ENCODE data around the gene HSPA6. TPM values are rescaled to one million over a fixed set of nuclear protein-coding genes. Genes with fewer than 3 reads are reported as not detected.
A peak's percentile ranks its signal among the peaks of the same experiment; 100 is the strongest.

The HSPA6 gene
- total and polyA plus RNA-seq, 10 of the 15 experiments (the other 5 are each of a cell fraction or from before 2014, with no cell fraction given): 0.05 to 8.8 (median 0.66) TPM

DNA sequence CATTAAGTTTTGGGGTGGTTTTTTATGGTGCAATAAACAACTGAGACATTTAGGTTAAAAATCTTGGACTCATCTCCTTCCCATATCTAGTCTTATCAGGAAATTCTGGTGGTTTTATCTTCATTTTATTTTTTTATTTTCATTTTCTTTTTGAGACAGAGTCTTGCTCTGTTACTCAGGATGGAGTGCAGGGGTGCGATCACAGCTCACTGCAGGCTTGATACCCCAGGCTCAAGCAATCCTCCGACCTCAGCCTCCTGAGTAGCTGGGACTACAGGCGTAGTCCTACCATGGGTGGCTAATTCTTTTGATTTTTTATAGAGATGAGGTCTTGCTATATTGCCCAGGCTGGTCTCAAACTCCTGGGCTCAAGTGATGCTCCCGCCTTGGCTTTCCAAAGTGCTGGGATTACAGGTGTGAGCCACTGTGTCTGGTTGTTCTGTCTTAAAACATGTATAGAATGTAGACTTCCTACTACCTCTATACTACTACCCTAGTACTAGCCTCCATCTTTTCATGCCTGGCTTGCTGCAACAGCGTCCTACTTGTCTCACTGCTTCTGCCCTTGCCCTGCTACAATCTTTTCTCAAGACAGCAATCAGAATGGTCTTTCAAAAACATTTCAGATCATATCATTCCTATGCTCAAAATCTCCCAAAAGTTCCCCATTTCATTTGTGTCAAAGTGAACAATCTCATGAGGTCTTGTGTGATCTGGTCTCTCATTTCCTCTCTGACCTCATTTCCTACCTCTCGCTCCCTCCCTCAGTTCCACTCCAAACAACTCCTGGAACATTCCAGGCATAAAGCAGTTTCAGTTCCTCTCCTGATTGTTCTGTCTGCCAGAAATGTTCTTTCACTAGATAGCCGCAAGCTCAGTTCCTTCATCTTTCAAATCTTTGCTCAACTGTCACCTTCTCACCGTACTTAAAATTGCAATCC, 25.0 kb upstream of the HSPA6 start (continued):
- TF ChIP-seq, protein P1, sequence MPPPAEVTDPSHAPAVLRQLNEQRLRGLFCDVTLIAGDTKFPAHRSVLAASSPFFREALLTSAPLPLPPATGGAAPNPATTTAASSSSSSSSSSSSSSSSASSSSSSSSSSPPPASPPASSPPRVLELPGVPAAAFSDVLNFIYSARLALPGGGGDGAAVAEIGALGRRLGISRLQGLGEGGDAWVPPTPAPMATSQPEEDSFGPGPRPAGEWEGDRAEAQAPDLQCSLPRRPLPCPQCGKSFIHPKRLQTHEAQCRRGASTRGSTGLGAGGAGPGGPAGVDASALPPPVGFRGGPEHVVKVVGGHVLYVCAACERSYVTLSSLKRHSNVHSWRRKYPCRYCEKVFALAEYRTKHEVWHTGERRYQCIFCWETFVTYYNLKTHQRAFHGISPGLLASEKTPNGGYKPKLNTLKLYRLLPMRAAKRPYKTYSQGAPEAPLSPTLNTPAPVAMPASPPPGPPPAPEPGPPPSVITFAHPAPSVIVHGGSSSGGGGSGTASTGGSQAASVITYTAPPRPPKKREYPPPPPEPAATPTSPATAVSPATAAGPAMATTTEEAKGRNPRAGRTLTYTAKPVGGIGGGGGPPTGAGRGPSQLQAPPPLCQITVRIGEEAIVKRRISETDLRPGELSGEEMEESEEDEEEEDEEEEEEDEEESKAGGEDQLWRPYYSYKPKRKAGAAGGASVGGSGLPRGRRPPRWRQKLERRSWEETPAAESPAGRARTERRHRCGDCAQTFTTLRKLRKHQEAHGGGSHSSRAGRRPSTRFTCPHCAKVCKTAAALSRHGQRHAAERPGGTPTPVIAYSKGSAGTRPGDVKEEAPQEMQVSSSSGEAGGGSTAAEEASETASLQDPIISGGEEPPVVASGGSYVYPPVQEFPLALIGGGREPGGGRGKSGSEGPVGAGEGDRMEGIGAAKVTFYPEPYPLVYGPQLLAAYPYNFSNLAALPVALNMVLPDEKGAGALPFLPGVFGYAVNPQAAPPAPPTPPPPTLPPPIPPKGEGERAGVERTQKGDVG (CRISPR knock-in tag; IDR thresholded peaks at IDR 0.05): no peak
- no peak for TF ChIP-seq ZBED1 (IDR thresholded peaks at IDR 0.05; ENCODE audit: borderline replicate concordance)
- no peak for TF ChIP-seq ZNF207 (IDR thresholded peaks at IDR 0.05; ENCODE audit: borderline replicate concordance)
- TF ChIP-seq IKZF1 (conservative IDR thresholded peaks at IDR 0.05): peak; percentile 80
- TF ChIP-seq LARP7 (IDR thresholded peaks at IDR 0.05): no peak
- TF ChIP-seq ATF2 (IDR thresholded peaks at IDR 0.05; ENCODE audit: low read length): no peak
- TF ChIP-seq CREM (IDR thresholded peaks at IDR 0.05; ENCODE audit: low read depth): peak; percentile 42; the same call in 1 of the 2 replicates
- TF ChIP-seq NFIC (IDR thresholded peaks at IDR 0.05; ENCODE audit: low read depth, low read length): peak; percentile 85; the same call in 1 of the 2 replicates
- peak; percentile 68 for TF ChIP-seq RUNX3 (IDR thresholded peaks at IDR 0.05; ENCODE audit: low read length)
- TF ChIP-seq PAX5 (IDR thresholded peaks at IDR 0.05; ENCODE audit: borderline replicate concordance, low read depth, low read length): no peak
- TF ChIP-seq, protein P2, sequence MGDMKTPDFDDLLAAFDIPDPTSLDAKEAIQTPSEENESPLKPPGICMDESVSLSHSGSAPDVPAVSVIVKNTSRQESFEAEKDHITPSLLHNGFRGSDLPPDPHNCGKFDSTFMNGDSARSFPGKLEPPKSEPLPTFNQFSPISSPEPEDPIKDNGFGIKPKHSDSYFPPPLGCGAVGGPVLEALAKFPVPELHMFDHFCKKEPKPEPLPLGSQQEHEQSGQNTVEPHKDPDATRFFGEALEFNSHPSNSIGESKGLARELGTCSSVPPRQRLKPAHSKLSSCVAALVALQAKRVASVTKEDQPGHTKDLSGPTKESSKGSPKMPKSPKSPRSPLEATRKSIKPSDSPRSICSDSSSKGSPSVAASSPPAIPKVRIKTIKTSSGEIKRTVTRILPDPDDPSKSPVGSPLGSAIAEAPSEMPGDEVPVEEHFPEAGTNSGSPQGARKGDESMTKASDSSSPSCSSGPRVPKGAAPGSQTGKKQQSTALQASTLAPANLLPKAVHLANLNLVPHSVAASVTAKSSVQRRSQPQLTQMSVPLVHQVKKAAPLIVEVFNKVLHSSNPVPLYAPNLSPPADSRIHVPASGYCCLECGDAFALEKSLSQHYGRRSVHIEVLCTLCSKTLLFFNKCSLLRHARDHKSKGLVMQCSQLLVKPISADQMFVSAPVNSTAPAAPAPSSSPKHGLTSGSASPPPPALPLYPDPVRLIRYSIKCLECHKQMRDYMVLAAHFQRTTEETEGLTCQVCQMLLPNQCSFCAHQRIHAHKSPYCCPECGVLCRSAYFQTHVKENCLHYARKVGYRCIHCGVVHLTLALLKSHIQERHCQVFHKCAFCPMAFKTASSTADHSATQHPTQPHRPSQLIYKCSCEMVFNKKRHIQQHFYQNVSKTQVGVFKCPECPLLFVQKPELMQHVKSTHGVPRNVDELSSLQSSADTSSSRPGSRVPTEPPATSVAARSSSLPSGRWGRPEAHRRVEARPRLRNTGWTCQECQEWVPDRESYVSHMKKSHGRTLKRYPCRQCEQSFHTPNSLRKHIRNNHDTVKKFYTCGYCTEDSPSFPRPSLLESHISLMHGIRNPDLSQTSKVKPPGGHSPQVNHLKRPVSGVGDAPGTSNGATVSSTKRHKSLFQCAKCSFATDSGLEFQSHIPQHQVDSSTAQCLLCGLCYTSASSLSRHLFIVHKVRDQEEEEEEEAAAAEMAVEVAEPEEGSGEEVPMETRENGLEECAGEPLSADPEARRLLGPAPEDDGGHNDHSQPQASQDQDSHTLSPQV (IDR thresholded peaks at IDR 0.05): no peak
- TF ChIP-seq, protein P3, sequence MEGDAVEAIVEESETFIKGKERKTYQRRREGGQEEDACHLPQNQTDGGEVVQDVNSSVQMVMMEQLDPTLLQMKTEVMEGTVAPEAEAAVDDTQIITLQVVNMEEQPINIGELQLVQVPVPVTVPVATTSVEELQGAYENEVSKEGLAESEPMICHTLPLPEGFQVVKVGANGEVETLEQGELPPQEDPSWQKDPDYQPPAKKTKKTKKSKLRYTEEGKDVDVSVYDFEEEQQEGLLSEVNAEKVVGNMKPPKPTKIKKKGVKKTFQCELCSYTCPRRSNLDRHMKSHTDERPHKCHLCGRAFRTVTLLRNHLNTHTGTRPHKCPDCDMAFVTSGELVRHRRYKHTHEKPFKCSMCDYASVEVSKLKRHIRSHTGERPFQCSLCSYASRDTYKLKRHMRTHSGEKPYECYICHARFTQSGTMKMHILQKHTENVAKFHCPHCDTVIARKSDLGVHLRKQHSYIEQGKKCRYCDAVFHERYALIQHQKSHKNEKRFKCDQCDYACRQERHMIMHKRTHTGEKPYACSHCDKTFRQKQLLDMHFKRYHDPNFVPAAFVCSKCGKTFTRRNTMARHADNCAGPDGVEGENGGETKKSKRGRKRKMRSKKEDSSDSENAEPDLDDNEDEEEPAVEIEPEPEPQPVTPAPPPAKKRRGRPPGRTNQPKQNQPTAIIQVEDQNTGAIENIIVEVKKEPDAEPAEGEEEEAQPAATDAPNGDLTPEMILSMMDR (IDR thresholded peaks at IDR 0.05 in 2 of 3, conservative IDR thresholded peaks at IDR 0.05 in 1 of 3; ENCODE audit: control insufficient read depth in 2 of 3, extremely low read depth in 1 of 3, insufficient read depth in 1 of 3, low read depth in 3 of 3, low read length in 3 of 3): no peak
- no peak for TF ChIP-seq FOS (IDR thresholded peaks at IDR 0.05; ENCODE audit: borderline replicate concordance, extremely low read depth, insufficient read length)
- no peak for TF ChIP-seq ZNF384 (IDR thresholded peaks at IDR 0.05; ENCODE audit: borderline replicate concordance, low read depth, low read length)
- peak; percentile 39; the same call in 1 of the 2 replicates for TF ChIP-seq CREB1 (IDR thresholded peaks at IDR 0.05; ENCODE audit: low read depth)
- TF ChIP-seq, protein P4, sequence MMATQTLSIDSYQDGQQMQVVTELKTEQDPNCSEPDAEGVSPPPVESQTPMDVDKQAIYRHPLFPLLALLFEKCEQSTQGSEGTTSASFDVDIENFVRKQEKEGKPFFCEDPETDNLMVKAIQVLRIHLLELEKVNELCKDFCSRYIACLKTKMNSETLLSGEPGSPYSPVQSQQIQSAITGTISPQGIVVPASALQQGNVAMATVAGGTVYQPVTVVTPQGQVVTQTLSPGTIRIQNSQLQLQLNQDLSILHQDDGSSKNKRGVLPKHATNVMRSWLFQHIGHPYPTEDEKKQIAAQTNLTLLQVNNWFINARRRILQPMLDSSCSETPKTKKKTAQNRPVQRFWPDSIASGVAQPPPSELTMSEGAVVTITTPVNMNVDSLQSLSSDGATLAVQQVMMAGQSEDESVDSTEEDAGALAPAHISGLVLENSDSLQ (IDR thresholded peaks at IDR 0.05): no peak
- no peak for TF ChIP-seq ESRRA (IDR thresholded peaks at IDR 0.05; ENCODE audit: low read length)

Data from GM12878 (cell line).